Peyer's patch (tissue), 4 donors: ENCODE measurements around the gene CDX1.

ENCODE experiments used
- CTCF ChIP-seq, 6 experiments: fragments of 450-650 bp in 4 of 6; fragments of 200-600 bp in 2 of 6; sonication (generic) in 1 of 6; IDR thresholded peaks; one replicate each; pipeline ENCODE4 v1.5.1; 2017 to 2019; ENCODE audit warnings: antibody characterized with exemption in 6 of 6, mild to moderate bottlenecking in 3 of 6, moderate library complexity in 1 of 6
- POLR2A ChIP-seq, 2 donors: fragments of 450-650 bp; IDR thresholded peaks; one replicate each; pipeline ENCODE4 v1.5.1; 2017; ENCODE audit warnings: antibody characterized with exemption in 2 of 2, mild to moderate bottlenecking in 2 of 2, moderate library complexity in 2 of 2

- TF ChIP-seq CTCF (IDR thresholded peaks at IDR 0.05) (no peak), POLR2A (IDR thresholded peaks at IDR 0.05) (no peak)
Observed at GRCh38 chr5:150134198-150134588, 32.4 kb upstream of the CDX1 start.
